AG04449 (cell line): ENCODE measurements around the gene GMDS.
A peak's percentile ranks its signal among the peaks of the same experiment; 100 is the strongest.

Experiments
- CTCF ChIA-PET: fragments of 350-600 bp; formaldehyde crosslinking; extraction: SDS; loops from one replicate; lab custom pipeline; 2021; ENCODE audit warnings: antibody characterized with exemption; lab: Yijun Ruan, JAX
- POLR2A ChIA-PET: fragments of 400-600, 350-600 bp; formaldehyde crosslinking; extraction: SDS; loops from one replicate; lab custom pipeline; 2020; ENCODE audit warnings: antibody characterized with exemption, inconsistent platforms; lab: Yijun Ruan, JAX
- DNase-seq: peaks from one replicate; pipeline ENCODE4 v3.0.0-alpha.2; 2010; ENCODE audit warnings: low read depth, low spot score
- H3K4me3 ChIP-seq: 2 replicates; pipeline ENCODE4 v1.5.1; 2011; ENCODE audit warnings: low read depth, mild to moderate bottlenecking, control low read depth, low read length
- TF ChIP-seq, protein P1 (sequence below): IDR thresholded peaks from one replicate; pipeline ENCODE4 v1.5.1; 2011; ENCODE audit warnings: mild to moderate bottlenecking, moderate library complexity, low read length, control low read depth, inconsistent platforms; ENCODE audit not compliant: insufficient read depth; ENCODE audit errors: missing control alignments

Gene GMDS

DNA sequence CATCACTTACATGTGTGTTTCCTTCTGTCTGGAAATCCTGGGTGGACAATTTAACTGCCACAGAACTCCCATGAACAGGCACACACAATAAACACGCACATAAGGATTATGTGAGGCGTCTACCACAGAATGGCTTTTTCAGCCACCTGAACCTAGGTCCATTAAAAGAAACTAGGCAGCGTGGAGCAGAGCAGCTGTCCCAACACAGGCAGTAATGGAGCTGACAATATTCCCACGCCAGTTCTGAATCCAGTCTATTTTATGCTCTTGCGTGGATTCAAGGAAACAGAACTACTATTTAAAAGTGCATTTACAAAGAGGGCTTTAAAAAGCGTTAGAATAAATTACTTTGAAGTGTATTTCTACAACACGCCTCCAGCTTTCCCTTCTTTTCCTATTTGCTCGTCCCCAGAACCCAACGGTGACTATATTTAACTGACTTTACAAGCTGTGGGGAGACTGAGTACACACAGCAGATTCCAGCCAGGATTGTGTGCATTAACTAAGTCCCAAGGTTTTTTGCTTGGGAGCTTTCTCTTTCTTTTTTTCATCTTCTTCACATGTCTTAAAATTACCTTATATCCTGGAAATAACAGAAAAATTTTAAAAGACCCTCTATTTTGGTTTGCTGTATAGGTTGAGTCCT, 95.9 kb downstream of the GMDS start:
- POLR2A ChIA-PET, result no interaction called here
- CTCF ChIA-PET, result interaction anchor here (0.8 kb wide), 1 partner anchor 485 kb away, joined by 3 read pairs; no protein-coding TSS in a partner anchor
- H3K4me3 ChIP-seq, result no peak overlapping the region
- DNase-seq, result no peak
- TF ChIP-seq, protein P1, sequence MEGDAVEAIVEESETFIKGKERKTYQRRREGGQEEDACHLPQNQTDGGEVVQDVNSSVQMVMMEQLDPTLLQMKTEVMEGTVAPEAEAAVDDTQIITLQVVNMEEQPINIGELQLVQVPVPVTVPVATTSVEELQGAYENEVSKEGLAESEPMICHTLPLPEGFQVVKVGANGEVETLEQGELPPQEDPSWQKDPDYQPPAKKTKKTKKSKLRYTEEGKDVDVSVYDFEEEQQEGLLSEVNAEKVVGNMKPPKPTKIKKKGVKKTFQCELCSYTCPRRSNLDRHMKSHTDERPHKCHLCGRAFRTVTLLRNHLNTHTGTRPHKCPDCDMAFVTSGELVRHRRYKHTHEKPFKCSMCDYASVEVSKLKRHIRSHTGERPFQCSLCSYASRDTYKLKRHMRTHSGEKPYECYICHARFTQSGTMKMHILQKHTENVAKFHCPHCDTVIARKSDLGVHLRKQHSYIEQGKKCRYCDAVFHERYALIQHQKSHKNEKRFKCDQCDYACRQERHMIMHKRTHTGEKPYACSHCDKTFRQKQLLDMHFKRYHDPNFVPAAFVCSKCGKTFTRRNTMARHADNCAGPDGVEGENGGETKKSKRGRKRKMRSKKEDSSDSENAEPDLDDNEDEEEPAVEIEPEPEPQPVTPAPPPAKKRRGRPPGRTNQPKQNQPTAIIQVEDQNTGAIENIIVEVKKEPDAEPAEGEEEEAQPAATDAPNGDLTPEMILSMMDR, result no peak

DNA sequence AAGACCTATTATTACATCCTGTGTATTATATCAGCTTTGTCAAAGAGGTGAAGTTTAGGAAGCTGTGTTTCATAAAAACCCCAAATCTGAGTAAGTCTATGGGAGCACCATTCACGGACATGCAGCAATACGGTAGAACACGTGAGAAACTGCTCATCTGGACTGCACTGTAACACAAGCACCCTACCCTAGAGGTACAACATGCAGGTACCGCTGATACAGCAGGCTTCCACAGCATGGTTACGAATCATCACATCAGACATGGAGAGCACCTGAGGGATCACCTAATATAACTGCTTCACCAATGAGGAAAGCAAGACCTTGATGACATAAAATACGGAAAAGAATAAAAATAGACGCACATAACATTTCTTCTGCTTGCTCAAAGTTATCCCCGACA, 96.7 kb downstream of the GMDS start:
- TF ChIP-seq, protein P1, result no peak
- DNase-seq, result no peak
- no peak overlapping the region for H3K4me3 ChIP-seq
- POLR2A ChIA-PET, result no interaction called here
- CTCF ChIA-PET, result no interaction called here

DNA sequence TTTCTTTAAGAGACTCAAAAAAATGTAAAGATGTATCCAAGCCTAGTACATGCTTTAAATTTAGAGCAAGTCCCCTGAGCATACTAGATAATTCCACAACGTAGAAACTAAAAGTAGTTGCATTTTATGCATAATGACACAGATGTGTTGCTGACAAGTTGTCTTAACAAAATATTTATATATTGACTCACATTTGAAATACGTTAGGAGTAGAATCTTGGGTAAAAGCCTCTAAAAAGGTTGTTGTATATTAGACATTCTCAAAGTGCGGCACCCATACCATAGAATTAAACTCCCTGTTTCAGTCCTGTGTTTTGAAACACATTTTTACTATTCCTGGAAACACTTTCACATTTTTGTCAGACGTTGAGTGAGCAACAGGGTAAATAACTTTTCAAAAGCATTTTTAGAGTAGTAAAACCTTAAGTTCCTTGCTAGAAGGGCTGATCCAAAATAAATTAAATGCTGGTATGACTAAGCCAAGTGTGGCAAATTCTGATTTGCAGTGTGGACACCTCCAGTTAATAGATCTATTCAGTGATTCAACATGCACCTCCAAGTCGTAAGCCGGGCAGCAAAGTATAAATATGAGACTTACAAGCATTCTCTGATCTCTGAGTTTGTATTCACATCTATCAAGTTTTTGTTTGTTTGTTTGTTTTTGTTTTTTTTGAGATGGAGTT, 97.5 kb downstream of the GMDS start:
- CTCF ChIA-PET, result no interaction called here
- POLR2A ChIA-PET, result no interaction called here
- DNase-seq, result peak; percentile 29
- no peak overlapping the region for H3K4me3 ChIP-seq
- TF ChIP-seq, protein P1, result no peak

DNA sequence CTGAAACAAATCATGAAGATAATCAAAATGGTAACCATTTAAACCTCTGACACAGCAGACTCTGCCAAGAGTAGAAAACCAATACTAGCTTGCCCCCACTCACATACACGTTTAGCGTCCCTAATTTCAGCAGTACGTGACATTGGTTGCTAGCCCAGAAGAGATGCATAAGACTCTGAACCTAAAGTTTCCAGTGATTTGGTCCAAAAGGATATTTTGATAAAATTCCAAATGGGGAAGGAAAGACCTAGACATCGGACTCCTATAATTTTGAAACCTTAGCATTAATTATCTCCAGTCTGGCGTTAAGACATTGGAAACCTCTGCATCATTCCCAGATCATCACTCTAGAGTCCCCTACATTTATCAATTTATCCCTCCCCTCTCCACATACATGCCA, 98.1 kb downstream of the GMDS start:
- DNase-seq, result no peak
- POLR2A ChIA-PET, result no interaction called here
- TF ChIP-seq, protein P1, result no peak
- H3K4me3 ChIP-seq, result no peak overlapping the region
- CTCF ChIA-PET, result no interaction called here

DNA sequence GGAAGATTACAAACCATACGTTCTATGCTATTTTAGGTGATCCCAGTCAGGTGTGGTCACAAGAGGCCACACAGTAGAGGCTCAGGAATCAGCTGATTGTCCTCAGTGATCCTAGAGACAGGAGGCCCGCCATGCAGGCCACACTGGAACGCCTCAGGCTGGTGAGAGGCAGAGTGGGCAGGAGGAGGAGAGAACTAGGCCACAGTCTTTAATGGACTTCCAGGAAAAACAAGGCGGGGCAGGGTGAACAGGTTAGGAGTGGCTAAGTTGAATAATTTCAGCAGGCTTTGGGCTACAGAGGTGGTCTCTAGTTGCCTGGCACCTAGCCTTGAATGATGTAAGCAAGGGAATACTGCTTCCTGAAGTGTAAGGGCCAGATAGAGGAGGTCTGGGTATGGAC, 101.2 kb downstream of the GMDS start:
- CTCF ChIA-PET, result no interaction called here
- DNase-seq, result no peak
- TF ChIP-seq, protein P1, result no peak
- no peak overlapping the region for H3K4me3 ChIP-seq
- POLR2A ChIA-PET, result no interaction called here

DNA sequence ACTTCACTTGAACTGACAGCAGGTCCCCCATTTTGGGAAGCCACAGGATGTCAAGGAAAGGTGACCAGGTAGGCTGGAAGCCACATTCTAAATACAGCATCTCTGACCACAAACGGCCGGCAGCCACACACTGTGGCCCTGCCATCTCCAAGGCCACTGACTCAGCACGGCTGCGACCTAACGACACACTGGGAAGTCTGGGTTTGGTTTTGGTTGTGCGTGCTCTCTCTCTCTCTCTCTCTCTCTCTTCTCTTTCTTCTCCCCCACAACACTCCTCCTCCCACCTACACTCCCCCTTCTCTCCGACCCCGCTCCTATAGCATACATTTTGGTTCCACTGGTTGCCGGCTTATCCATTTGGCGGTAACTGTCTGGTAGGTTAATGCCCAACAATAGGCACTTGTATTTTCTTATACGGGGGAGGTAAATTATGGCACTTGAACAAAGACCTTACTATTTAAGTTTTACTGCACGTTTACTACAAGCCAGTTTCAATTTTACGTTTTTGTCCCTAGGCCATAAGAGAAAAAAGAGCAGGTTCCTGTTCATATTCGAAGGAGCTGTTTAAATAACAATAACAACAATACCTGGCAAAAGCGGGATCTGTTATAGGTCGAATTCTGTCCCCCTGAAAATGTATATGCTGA, 103.6 kb downstream of the GMDS start:
- POLR2A ChIA-PET, result no interaction called here
- TF ChIP-seq, protein P1, result no peak
- CTCF ChIA-PET, result no interaction called here
- no peak for DNase-seq
- H3K4me3 ChIP-seq, result no peak overlapping the region
